ENCODE data around the gene ZCRB1. TPM values are rescaled to one million over a fixed set of nuclear protein-coding genes. Genes with fewer than 3 reads are reported as not detected.
"Not testable (repeated sequence)": the region's sequence is repeated elsewhere in the genome, so short reads cannot be mapped to it uniquely, and the experiment has no call there.

Gene ZCRB1
- total RNA-seq, 1 experiment from 2014 or later: 38.9 TPM

DNA sequence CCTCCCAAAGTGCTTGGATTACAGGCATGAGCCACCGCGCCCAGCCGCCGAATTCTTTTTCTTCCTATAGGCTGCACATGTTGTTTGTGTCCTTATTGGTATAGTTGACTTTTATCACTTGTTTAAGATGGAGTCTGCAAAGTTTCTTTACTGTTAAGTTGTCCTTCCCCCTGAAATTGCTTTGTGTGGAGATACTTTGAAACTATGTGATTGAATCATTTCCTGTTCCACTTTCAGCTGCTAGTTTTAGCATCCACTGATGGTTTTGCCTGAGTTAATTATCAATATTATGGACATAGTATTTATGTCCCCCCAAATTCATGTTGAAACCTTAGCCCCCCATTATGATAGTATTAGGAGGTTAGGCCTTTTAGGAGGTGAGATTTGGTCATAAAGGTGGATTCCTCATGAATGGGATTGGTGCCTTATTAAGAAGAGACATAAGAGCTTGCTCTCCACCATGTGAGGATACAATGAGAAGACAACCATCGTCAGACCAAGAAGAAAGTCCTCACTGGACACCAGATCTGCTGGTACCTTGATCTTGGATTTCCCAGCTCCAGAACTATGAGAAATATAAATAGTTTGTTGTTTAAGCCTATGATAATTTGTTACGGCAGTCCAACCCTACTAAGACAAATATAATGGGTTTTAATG, 35.0 kb upstream of the ZCRB1 start:
- Mint-ChIP-seq H3K27me3 (ENCODE audit: unreplicated experiment) (no peaks in the 10 kb centered on the region), H3K9me3 (ENCODE audit: low read depth, unreplicated experiment) (no peaks in the 10 kb centered on the region), H3K4me1 (ENCODE audit: low read depth, unreplicated experiment) (no peaks in the 10 kb centered on the region), H3K4me3 (ENCODE audit: low read depth, unreplicated experiment) (no peak overlapping the region), H3K27ac (ENCODE audit: unreplicated experiment) (no peak overlapping the region), H3K36me3 (ENCODE audit: insufficient read depth, unreplicated experiment) (peaks cover 5% of the 10 kb centered on the region)
- intact Hi-C loops (cut with micrococcal nuclease; ENCODE audit: unreplicated experiment): no loop called here
- CTCF ChIA-PET: no interaction called here
- DNase-seq: no peak
- TF ChIP-seq, protein P1, sequence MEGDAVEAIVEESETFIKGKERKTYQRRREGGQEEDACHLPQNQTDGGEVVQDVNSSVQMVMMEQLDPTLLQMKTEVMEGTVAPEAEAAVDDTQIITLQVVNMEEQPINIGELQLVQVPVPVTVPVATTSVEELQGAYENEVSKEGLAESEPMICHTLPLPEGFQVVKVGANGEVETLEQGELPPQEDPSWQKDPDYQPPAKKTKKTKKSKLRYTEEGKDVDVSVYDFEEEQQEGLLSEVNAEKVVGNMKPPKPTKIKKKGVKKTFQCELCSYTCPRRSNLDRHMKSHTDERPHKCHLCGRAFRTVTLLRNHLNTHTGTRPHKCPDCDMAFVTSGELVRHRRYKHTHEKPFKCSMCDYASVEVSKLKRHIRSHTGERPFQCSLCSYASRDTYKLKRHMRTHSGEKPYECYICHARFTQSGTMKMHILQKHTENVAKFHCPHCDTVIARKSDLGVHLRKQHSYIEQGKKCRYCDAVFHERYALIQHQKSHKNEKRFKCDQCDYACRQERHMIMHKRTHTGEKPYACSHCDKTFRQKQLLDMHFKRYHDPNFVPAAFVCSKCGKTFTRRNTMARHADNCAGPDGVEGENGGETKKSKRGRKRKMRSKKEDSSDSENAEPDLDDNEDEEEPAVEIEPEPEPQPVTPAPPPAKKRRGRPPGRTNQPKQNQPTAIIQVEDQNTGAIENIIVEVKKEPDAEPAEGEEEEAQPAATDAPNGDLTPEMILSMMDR (IDR thresholded peaks at IDR 0.05; ENCODE audit: unreplicated experiment): no peak
- no TSS peak for BruUV-seq (replicated peaks)

DNA sequence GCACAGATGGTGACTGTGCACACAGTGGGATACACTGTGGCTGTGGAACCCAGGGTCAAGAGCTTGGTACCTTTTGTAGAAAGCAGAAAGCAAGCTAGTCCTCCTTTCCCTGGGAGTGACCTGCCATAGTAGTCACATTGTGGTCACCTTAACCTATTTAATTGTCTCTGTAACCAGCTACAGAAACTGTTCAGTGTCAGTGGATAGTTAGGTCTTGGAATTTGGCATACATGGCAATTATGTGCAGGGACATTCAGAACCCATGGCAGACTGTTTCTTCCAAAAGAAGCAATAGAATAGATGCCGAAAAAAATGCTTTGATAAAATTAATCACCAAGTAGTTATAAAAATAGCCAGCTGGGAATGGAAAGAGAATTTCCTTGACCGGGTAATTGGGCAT, 30.4 kb upstream of the ZCRB1 start:
- Mint-ChIP-seq H3K4me3 (ENCODE audit: low read depth, unreplicated experiment) (no peak overlapping the region), H3K36me3 (ENCODE audit: insufficient read depth, unreplicated experiment) (peaks cover 5% of the 10 kb centered on the region), H3K27me3 (ENCODE audit: unreplicated experiment) (no peaks in the 10 kb centered on the region), H3K4me1 (ENCODE audit: low read depth, unreplicated experiment) (no peaks in the 10 kb centered on the region), H3K27ac (ENCODE audit: unreplicated experiment) (no peak overlapping the region), H3K9me3 (ENCODE audit: low read depth, unreplicated experiment) (no peaks in the 10 kb centered on the region)
- BruUV-seq (replicated peaks): no TSS peak
- TF ChIP-seq, protein P1 (IDR thresholded peaks at IDR 0.05; ENCODE audit: unreplicated experiment): no peak
- DNase-seq: no peak
- CTCF ChIA-PET: no interaction called here
- intact Hi-C loops (cut with micrococcal nuclease; ENCODE audit: unreplicated experiment): no loop called here

DNA sequence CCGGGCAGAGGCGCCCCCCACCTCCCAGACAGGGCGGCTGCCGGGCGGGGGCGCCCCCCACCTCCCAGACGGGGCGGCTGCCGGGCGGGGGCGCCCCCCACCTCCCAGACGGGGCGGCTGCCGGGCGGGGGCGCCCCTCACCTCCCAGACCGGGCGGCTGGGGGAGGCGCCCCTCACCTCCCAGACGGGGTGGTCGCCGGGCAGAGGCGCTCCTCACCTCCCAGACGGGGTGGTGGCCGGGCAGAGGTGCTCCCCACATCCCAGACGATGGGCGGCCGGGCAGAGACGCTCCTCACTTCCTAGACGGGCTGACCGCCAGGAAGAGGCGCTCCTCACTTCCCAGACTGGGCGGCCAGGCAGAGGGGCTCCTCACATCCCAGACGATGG, 24.1 kb upstream of the ZCRB1 start:
- H3K27me3 Mint-ChIP-seq (ENCODE audit: unreplicated experiment); H3K9me3 Mint-ChIP-seq (ENCODE audit: low read depth, unreplicated experiment); H3K4me3 Mint-ChIP-seq (ENCODE audit: low read depth, unreplicated experiment); BruUV-seq (replicated peaks); DNase-seq; H3K27ac Mint-ChIP-seq (ENCODE audit: unreplicated experiment); H3K4me1 Mint-ChIP-seq (ENCODE audit: low read depth, unreplicated experiment); CTCF ChIA-PET; intact Hi-C loops (cut with micrococcal nuclease; ENCODE audit: unreplicated experiment); H3K36me3 Mint-ChIP-seq (ENCODE audit: insufficient read depth, unreplicated experiment): not testable (repeated sequence)

DNA sequence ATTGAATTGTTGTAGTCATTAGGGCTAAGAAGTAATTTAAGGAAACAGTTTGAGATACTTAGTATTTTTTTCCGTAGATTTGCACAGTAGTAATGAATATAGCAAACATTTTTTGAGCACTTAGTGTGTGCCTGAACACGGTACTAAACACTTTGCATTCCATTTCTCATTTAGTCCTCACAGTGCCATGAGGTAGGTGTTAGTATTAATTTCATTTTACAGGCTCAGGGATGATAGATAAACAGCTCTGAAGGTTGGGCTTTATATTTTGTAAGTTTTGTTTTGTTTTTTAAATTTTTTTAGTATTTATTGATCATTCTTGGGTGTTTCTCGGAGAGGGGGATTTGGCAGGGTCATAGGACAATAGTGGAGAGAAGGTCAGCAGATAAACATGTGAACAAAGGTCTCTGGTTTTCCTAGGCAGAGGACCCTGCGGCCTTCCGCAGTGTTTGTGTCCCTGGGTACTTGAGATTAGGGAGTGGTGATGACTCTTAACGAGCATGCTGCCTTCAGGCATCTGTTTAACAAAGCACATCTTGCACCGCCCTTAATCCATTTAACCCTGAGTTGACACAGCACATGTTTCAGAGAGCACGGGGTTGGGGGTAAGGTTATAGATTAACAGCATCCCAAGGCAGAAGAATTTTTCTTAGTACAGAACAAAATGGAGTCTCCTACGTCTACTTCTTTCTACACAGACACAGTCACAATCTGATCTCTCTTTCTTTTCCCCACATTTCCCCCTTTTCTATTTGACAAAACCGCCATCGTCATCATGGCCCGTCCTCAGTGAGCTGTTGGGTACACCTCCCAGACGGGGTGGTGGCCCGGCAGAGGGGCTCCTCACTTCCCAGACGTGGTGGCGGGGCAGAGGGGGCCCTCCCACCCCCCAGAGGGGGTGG, 23.5 kb upstream of the ZCRB1 start:
- not testable (repeated sequence) for H3K4me3 Mint-ChIP-seq (ENCODE audit: low read depth, unreplicated experiment)

DNA sequence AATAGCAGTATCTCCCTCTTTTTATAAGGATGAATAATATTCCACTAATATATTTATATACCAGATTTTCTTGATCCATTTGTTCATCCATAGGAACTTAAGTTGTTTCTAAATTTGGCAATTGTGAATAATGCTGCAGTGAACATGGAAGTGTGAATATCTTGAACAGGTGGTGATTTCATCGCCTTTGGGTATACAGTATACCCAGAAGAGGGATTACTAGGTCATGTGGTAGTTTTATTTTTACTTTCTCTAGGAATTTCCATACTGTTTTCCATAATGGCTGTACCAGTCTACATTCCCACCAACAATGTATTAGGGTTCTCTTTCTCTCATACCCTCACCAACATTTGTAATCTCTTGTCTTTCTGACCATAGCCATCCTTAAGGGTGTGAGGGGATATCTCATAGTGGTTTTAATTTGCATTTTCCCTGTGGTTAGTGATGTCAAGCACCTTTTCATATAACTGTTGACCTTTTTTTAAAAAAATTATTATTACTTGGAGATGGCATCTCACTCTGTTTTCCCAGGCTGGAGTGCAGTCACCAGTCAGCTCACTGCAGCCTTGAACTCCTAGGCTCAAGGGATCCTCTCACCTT, 20.6 kb upstream of the ZCRB1 start:
- Mint-ChIP-seq H3K36me3 (ENCODE audit: insufficient read depth, unreplicated experiment) (no peaks in the 10 kb centered on the region), H3K27me3 (ENCODE audit: unreplicated experiment) (no peaks in the 10 kb centered on the region), H3K9me3 (ENCODE audit: low read depth, unreplicated experiment) (no peaks in the 10 kb centered on the region), H3K4me3 (ENCODE audit: low read depth, unreplicated experiment) (no peak overlapping the region), H3K4me1 (ENCODE audit: low read depth, unreplicated experiment) (no peaks in the 10 kb centered on the region), H3K27ac (ENCODE audit: unreplicated experiment) (no peak overlapping the region)
- intact Hi-C loops (cut with micrococcal nuclease; ENCODE audit: unreplicated experiment): no loop called here
- no TSS peak for BruUV-seq (replicated peaks)
- no peak for DNase-seq
- TF ChIP-seq, protein P1 (IDR thresholded peaks at IDR 0.05; ENCODE audit: unreplicated experiment): no peak
- CTCF ChIA-PET: no interaction called here

More for the DNA sequence above, 23.5 kb upstream of the ZCRB1 start:
- intact Hi-C loops (cut with micrococcal nuclease; ENCODE audit: unreplicated experiment); H3K36me3 Mint-ChIP-seq (ENCODE audit: insufficient read depth, unreplicated experiment); BruUV-seq (replicated peaks); CTCF ChIA-PET; H3K9me3 Mint-ChIP-seq (ENCODE audit: low read depth, unreplicated experiment); H3K27me3 Mint-ChIP-seq (ENCODE audit: unreplicated experiment); H3K27ac Mint-ChIP-seq (ENCODE audit: unreplicated experiment); H3K4me1 Mint-ChIP-seq (ENCODE audit: low read depth, unreplicated experiment); DNase-seq: not testable (repeated sequence)

Measured in Calu3 (cell line).